HepG2 (cell line): Measurements from ENCODE around the gene BANK1. TPM values are rescaled to one million over a fixed set of nuclear protein-coding genes. Genes with fewer than 3 reads are reported as not detected.

Source experiments
- ELF1 ChIP-seq: sonication (generic); formaldehyde crosslinking; IDR thresholded peaks from 2 replicates; pipeline ENCODE4 v1.4.0; 2020; ENCODE audit warnings: missing genetic modification reagents
- FOSL2 ChIP-seq: sonication (generic); formaldehyde crosslinking; IDR thresholded peaks from 2 replicates; pipeline ENCODE4 v1.4.0; 2020; ENCODE audit warnings: missing genetic modification reagents
- FOXC1 ChIP-seq: sonication (generic); formaldehyde crosslinking; IDR thresholded peaks from 2 replicates; pipeline ENCODE4 v1.8.0; 2022; ENCODE audit warnings: mild to moderate bottlenecking, missing genetic modification reagents, borderline replicate concordance
- HINFP ChIP-seq: sonication (generic); formaldehyde crosslinking; IDR thresholded peaks from 2 replicates; pipeline ENCODE4 v1.4.0; 2020; ENCODE audit warnings: low read depth, mild to moderate bottlenecking, missing genetic modification reagents
- MXD3 ChIP-seq: IDR thresholded peaks from 2 replicates; pipeline ENCODE4 v1.6.1; 2016; ENCODE audit warnings: mild to moderate bottlenecking, missing biosample characterization, missing genetic modification reagents
- SAP130 ChIP-seq: IDR thresholded peaks from 2 replicates; pipeline ENCODE4 v1.6.1; 2016; ENCODE audit warnings: low read depth
- SP2 ChIP-seq: sonication (generic); formaldehyde crosslinking; IDR thresholded peaks from 2 replicates; pipeline ENCODE4 v1.5.1; 2020; ENCODE audit warnings: mild to moderate bottlenecking, missing genetic modification reagents
- ZFY ChIP-seq: sonication (generic); formaldehyde crosslinking; IDR thresholded peaks from 2 replicates; pipeline ENCODE4 v1.4.0; 2020; ENCODE audit warnings: missing genetic modification reagents
- ZKSCAN1 ChIP-seq: fragments of 150-350 bp; IDR thresholded peaks from 2 replicates; pipeline ENCODE4 v1.6.1; 2014; ENCODE audit warnings: low read length
- ZNF550 ChIP-seq: sonication (generic); formaldehyde crosslinking; IDR thresholded peaks from 2 replicates; pipeline ENCODE4 v1.4.0; 2020; ENCODE audit warnings: mild to moderate bottlenecking, missing genetic modification reagents, borderline replicate concordance
- ZUFSP ChIP-seq: sonication (generic); formaldehyde crosslinking; IDR thresholded peaks from 2 replicates; pipeline ENCODE4 v1.9.0; 2021; ENCODE audit warnings: missing genetic modification reagents, mild to moderate bottlenecking, borderline replicate concordance
- polyA plus RNA-seq, 8 experiments: library from polyadenylated mRNA; depleted of rRNA in 3 of 8; stranded (reverse) in 7 of 8; unstranded in 1 of 8; fragments of >200 nt; fragmentation: Illumina TruSeq in 4 of 8; extraction: Trizol in 4 of 8; gene quantifications; 2 replicates each; pipeline versions ENCODE4 v1.2.1 to v1.2.3, GENCODE V29; 2011 to 2016; ENCODE audit warnings: low read depth in 4 of 8, missing spikeins in 1 of 8, mixed read lengths in 1 of 8; ENCODE audit not compliant: insufficient read depth in 1 of 8
- total RNA-seq, 5 experiments: library from RNA; depleted of rRNA; stranded (reverse); fragments of >200 nt; fragmentation: Illumina TruSeq; extraction: Trizol; gene quantifications; 2 replicates each; pipeline ENCODE4 v1.2.3, GENCODE V29; 2016; ENCODE audit warnings: low read depth in 1 of 5
- TF ChIP-seq, protein P1 (sequence below): sonication (generic); formaldehyde crosslinking; IDR thresholded peaks from 2 replicates; pipeline ENCODE4 v1.5.0; 2020; ENCODE audit warnings: missing genetic modification reagents

BANK1 gene
- total and polyA plus RNA-seq, 2 of the 13 experiments (the other 11 are each of a cell fraction or from before 2014, with no cell fraction given): 0.15 TPM; not detected in 1

GRCh38 chr4:101972791-101973190 lies 182.3 kb downstream of the BANK1 start (continued):
- TF ChIP-seq, protein P1, sequence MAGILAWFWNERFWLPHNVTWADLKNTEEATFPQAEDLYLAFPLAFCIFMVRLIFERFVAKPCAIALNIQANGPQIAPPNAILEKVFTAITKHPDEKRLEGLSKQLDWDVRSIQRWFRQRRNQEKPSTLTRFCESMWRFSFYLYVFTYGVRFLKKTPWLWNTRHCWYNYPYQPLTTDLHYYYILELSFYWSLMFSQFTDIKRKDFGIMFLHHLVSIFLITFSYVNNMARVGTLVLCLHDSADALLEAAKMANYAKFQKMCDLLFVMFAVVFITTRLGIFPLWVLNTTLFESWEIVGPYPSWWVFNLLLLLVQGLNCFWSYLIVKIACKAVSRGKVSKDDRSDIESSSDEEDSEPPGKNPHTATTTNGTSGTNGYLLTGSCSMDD (CRISPR knock-in tag): no peak
- TF ChIP-seq FOSL2 (no peak), HINFP (CRISPR knock-in tag) (no peak), ZKSCAN1 (no peak), ZUFSP (CRISPR knock-in tag) (no peak), SP2 (no peak), SAP130 (CRISPR knock-in tag) (no peak), MXD3 (CRISPR knock-in tag) (no peak), ZFY (CRISPR knock-in tag) (no peak), FOXC1 (CRISPR knock-in tag) (no peak), ZNF550 (CRISPR knock-in tag) (no peak), ELF1 (CRISPR knock-in tag) (no peak)
